GM18868 (cell line): ENCODE data around the gene ANO8.
A peak's percentile ranks its signal among the peaks of the same experiment; 100 is the strongest.
"Not testable (repeated sequence)": the region's sequence is repeated elsewhere in the genome, so short reads cannot be mapped to it uniquely, and the experiment has no call there.

Experiments used
- ATAC-seq: cut with Tn5 transposase; IDR thresholded peaks from one replicate; pipeline ENCODE4 v1.9.1; 2021; ENCODE audit warnings: mild to moderate bottlenecking, moderate library complexity; ENCODE audit not compliant: unreplicated experiment

ANO8 gene, protein sequence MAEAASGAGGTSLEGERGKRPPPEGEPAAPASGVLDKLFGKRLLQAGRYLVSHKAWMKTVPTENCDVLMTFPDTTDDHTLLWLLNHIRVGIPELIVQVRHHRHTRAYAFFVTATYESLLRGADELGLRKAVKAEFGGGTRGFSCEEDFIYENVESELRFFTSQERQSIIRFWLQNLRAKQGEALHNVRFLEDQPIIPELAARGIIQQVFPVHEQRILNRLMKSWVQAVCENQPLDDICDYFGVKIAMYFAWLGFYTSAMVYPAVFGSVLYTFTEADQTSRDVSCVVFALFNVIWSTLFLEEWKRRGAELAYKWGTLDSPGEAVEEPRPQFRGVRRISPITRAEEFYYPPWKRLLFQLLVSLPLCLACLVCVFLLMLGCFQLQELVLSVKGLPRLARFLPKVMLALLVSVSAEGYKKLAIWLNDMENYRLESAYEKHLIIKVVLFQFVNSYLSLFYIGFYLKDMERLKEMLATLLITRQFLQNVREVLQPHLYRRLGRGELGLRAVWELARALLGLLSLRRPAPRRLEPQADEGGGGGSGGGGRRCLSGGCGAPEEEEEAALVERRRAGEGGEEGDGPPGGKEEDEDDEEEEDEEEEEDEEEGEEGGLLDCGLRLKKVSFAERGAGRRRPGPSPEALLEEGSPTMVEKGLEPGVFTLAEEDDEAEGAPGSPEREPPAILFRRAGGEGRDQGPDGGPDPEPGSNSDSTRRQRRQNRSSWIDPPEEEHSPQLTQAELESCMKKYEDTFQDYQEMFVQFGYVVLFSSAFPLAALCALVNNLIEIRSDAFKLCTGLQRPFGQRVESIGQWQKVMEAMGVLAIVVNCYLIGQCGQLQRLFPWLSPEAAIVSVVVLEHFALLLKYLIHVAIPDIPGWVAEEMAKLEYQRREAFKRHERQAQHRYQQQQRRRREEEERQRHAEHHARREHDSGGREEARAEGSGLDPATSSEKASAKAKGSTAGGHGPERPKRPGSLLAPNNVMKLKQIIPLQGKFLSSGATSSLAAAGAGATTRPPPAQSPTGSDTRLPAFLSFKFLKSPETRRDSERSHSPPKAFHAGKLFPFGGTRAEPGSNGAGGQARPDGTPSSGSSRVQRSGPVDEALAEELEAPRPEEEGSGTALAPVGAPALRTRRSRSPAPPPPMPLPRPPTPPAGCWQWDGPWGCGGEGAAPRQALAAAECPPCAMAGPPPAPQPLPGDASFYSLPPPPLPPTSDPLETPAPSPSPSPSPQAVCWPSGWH

DNA sequence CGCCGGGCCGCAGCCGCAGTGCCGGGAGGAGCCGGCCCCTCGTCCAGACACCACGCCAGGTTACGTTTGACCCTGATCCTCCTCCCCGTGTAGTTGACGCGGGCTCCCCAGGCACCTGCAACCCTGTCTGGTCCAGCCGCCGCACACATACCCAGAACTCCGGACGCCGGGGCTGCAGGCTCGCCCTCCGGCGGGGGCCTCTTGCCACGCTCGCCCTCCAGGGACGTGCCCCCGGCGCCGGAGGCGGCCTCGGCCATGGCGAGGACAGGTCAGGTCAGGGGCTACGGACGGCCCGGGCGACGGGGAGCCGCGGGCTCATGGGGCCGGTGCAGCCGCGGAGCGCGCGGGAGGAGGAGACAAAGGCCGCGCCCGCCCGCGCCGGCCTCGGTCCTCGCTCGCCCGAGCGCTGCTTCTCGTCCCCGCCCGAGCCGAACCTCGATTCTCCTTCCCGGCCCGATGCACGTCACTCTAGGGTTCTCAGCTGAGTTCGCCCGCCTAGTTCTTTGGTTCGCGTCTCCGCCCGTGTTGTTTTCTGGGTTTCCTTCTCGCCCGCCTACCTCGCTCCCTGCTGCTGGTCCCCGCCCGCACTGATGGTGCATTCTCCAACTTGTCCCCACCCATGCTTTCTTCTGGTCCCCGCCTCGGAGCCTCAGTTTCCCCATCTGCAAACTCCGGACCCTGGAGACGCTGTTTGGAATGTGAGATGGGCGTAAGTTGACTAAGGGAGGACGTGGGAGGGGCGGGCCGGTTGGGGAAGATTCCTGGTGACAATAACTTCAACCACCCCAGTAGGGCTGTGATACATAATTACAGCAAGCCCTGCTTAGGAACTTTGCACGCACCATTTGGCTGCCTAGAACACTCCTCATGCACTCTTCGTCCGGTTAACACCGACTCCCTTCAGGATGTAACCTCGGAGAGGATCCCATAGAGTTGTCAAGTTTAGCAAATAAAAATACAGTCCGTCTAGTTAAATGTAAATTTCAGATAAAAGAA lies at the start of gene ANO8:
TSS of gene ANO8 (minus strand) at position 442 of the 996 bp plus-strand sequence. CDS start at position 257, 185 bp downstream.
- ATAC-seq, result peak; percentile 46

DNA sequence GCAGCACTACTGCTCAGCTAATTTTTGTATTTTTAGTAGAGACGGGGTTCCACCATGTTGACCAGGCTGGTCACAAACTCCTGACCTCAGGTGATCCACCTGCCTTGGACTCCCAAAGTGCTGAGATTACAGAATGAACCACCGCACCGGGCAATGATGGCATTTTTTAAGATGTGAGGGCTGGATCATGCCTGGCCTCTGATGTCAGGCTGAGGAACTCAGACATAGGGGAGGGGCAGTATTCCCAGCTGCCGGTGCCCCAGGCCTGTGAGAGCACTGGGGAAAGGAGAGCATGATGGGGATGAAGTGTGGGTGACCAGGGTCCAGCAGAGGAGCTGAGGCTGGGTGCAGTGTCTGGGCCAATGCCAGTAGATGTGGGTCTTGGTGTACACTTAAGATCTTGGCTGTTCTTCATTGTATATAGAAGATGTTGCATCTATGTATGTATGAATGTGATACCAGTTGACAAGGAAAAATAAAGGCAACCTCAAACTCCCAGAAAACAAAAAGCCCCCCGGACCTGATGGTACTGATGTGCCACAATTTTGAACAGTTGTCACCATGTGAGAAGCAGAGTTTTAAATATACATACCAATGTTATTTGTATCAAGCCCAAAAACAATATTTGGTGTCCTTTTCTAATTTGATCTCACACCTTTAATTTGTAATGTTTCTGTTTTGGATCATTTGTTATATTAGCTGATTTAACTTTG lies 45.9 kb upstream of the ANO8 start:
- ATAC-seq, result no peak

DNA sequence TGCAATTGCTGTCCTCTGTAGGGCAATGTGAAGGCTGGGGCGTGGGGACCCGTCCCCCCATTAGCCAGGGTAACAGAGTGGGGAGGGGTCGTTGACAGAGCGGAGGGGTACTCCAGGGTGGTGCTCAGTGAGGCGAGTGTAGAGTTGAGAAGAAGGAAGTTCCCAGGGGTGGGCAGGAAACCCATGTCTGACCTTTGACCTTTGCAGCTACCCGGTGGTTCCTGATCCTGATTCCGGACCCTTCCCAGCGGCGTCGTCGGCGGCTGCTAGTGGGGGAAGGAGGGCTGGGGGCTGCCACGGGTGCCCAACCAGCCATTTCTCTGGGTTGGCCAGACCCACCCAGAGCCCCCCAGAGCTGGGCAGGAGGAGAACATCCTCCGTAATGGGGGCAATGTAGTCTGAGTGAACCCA lies 44.6 kb upstream of the ANO8 start:
- ATAC-seq, result no peak

DNA sequence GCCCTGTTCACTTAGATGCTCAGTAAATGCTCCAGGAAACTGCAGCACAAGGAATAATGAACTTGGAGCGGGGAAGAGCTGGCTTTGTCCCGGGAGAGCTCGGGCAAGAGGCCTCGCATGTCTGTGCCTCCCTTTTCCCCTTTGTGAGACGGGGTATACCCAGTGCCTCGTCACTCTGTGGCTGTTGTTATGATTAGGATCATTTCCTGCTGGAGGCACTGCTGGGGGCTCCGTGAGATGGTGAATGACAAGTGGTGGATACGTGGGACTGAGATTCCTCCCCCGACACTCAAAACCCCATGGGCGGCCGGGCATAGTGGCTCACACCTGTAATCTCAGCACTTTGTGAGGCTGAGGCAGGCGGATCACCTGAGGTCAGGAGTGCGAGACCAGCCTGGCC lies 43.6 kb upstream of the ANO8 start:
- no peak for ATAC-seq

DNA sequence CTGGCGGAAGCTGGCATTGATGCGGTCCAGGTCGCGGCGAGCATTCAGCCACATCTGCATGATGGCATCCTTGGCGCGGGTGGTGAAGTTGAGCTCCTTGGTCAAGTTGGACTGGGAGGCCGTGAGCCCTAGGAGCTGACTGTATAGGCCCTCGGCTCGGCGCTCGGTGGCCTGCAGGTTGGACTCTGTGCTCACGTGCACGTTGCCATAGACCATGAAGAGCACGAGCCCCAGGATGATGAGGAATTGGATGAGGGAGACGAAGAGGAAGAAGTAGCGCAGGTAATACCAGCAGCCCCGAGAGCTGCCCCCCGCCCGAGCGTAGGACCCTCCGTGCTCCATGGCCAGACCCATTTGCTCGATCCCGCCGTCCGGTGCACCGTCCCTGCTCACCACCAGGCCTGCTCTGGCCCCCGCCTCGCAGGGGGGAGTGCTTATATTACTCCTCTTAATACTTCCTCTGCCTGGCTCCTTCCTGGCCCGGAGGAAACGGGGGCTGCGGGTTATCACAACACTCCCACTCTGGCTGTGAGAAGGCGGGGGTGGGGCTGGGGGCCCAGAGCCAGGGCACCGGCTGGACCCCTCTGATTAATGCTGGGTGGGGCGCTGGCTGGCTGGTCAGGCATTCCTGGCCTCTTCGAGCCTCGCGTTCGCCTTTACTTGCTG lies 42.4 kb upstream of the ANO8 start, which contains the start of gene PLVAP:
TSS of gene PLVAP (minus strand) at position 408 of the 666 bp plus-strand sequence. CDS start at position 354, 54 bp downstream.
- ATAC-seq, result no peak

DNA sequence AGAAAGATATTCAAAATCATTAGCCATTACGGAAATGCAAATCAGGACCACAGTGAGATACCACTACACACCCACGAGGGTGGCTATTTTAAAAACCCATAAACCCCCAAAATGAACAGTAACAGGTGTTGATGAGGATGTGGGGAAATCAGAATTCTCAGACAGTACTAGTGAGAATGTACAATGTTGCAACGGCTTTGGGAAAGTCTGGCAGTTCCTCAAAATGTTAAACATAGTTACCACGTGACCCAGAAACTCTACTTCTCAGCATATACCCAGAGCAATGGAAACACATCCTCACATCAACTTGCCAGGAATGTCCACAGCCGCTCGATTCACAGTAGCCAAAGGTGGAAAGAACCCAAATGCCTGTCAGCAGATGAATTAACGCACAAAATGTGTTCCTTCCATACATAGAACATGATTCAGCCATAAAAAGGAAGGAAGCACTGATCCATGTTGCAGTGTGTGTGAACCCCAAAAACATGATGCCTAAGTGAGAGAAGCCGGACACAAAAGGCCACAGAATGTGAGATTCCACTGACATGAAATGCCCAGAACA lies 35.5 kb upstream of the ANO8 start:
- no peak for ATAC-seq

DNA sequence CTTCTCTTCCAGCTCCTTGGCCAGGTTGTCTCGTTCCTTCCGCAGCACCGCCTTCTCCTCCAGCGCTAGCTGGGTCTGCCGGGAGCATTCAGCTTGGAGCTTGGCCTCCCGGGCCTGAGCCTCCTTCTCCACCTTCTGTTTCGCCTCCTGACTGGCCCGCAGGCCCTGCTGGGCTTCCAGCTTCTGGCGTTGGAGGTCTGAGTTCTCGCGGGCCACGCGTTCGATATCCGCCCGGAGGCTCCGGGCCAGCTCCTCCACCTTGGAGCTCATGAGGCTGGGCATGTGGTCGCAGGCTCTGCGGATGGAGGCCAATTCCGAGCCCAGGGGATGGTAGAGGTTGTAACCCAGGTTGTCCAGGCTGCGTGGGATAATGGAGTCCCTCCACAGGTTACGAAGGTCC lies 30.7 kb upstream of the ANO8 start:
- ATAC-seq, result no peak

DNA sequence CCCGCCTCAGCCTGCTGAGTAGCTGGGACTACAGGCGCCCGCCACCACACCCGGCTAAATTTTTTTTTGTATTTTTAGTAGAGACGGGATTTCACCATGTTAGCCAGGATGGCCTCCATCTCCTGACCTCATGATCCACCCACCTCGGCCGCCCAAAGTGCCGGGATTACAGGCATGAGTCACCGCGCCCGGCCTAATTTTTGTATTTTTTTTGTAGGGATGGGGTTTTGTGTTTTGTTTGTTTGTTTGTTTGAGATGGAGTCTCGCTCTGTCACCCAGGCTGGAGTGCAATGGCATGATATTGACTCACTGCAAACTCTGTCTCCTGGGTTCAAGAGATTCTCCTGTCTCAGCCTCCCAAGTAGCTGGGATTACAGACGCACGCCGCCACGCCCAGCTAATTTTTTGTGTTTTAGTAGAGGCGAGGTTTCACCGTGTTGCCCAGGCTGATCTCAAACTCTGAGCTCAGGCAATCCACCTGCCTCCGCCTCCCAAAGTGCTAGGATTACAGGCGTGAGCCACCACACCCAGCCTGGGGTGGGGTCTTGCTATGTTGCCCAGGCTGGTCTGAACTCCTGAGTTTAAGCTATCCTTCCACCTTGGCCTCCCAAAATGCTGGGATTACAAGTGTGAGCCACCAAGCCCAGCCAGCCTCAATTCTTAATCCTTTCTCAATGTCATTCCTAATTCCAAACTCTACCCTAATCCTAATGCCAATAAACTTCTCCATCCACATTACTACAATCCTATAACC lies 29.4 kb upstream of the ANO8 start:
- not testable (repeated sequence) for ATAC-seq

DNA sequence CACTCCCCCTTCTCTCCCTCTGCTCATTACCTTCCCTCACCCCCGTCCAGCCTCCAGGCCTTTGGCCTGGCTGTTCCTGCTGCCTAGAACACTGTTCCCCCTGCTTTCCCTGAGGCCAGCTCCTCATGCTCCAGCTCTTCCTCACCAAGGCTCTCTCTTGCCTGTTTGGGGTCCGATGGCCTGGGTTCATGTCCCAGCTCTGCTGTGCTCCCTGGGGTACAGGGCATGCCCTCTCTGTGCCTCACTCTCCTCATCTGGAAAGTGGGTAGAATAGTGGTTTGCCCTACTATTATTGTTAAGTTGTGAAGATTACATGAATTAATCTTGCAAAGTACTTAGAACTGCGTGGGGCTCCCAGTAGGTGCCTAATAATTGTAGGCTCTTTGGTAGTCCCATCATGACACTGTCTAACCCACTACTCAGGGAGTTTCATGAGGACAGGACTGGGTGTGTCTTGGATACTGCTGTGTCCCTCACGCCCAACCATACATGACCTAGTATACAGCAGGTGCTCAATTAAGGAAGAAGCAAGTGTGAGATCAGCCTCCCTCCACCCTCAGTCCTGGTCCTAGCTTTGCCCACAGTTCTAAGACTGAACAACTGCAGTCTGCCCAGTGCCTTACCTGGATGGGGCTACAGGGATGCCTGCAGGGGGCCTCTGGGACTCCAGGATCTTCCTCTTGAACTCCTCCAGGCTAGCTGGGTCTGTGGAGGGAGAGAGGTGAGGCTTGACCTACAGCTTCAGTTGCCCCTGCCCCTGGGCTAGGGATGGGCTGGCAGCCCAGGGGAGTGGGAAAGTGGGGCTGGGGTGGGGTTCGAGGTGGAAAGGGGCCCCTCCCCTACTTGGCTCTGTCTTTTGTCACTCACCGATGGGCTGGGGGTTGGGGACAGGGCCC lies 25.5 kb upstream of the ANO8 start:
- no peak for ATAC-seq

DNA sequence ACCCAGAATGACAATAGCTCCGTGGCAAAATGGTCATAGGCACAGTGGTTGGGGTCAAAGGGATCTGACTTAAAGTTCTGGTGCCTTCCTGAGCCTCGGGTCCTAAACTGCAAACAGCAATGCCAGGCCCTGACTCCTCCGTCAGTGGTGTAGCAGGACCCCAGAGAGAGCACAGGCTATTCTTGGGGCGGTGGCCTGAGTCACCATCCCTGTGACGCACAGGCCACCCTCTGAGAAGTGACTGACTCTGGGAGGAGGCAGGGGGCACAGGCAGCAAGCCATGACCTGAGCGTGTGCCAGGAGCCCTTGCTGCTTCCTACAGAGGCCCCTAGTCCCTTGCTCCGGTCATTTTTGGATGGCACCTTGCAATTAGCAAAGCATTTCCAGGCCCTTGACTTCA lies 23.7 kb upstream of the ANO8 start:
- no peak for ATAC-seq

DNA sequence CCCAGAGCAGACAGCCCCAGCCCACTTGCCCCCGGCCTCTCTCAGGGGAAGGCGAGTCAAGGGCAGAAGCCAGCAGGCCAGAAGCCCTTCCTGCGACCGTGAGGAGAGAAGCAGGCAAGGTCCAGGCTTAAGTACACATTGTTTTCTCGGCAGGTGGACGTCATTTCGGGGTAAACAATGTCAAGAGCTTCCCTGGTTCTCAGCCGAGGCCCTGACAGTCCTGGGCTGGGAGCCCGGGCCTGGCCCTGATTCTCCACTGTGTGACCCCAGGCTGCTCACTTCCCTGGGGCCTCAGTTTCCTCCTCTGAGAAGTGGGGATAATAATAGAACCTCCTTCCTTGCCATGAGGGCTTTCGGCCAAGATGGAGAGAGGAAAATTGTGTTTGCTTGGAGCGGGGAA lies 23.1 kb upstream of the ANO8 start:
- no peak for ATAC-seq

DNA sequence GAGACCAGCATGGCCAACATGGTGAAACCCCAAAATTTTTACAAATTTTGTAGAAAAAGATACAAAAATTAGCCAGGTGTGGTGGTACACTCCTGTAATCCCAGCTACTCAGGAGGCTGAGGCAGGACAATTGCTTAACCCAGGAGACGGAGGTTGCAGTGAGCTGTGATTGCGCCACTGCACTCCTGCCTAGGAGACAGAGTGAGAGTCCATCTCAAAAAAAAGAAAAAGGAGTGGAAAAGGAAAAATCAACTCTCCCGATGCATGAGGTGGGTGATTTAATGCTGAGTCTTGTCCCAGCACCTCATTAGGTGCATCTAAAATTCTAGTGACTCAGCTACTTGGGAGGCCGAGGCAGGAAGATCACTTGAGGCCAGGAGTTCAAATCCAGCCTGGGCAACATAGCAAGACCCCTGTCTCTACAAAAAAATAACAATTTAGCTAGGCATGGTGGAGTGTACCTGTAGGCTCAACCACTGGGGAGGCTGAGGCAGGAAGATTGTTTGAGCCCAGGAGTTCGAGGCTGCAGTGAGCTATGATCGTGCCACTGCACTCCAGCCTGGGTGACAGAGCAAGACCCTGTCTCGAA lies 22.5 kb upstream of the ANO8 start:
- no peak for ATAC-seq

DNA sequence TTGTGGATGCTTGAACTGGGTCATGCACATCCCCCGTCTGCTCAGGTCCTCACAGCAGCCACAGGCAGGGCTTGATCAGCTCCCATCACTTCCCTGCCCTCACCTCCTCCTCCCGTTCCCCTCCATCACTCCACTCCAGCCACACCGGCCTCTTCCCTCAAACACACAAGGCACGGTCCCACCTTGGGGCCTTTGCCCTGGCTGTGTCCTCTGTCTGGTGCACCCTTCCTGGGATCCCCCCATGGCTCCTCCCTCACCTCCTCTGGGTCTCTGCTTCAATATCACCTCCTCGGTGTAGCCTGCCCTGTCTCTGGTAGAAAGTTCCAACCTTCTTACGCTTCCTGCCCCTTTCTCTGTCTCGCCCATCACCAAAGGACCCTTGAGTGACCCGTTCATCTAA lies 18.7 kb upstream of the ANO8 start:
- no peak for ATAC-seq

DNA sequence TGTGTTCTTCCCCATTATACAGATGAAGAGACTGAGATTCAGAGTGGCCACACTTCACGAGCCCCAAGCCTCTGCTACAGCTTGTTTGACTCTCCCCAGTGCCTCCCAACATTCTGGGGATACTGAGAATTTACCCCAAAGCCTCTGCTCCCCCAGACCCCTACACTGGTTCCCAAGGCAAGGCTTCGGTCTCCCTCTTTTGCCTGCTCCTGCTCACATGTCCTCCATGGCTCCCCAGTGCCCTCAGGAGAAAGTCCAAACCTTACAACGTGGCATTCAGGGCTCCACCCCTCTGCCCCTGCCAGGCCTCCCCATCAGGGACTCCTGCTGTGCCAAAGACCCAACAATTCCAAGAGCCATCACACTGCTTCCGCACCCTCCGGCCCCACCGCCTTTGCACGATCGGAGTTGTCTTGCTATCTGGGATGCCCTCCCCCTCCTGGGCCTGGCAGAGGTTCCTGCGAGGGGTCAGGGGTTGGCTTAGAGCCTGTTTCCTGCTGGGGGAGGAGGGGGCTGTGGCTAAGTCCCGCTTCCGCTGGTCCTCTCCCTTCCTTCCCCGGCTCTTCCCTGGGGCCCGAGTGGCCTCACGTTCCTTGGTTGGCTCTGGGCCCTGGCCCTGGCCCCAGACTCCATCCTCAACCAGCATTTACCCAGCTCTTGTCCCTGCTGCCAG lies 18.1 kb upstream of the ANO8 start:
- no peak for ATAC-seq

DNA sequence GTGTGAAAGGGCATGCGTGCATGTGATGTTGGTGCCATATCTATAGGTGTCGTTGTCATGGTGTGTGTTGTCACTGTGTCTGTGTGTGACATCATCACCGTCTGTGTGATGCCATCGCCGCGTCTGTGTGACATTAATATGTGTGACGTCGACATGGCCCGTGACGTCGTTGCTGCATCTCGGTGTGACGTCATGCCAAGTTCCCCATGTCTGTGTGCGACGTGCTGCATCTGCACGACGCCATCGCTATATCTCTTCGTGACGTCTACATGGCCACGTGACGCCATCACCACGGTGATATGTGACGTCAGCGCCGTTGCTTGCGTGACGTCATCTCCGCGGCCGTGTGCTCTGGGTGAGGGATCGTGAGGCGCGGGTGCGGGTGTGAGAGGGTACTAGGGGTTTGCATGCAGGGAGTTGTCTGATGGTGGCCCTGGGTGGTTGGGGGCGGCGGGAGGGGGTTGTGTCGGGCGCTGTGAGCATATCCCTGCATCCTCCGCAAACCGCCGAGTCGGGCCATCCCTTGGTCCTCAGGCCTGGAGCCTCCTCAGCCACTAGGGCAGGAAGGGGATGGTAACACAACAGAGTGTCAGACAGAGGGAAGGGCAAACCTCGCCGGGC lies 17.3 kb upstream of the ANO8 start:
- ATAC-seq, result no peak
